CD4-positive, alpha-beta T cell (primary cell): Measurements from ENCODE around the gene SPTSSB. TPM values are rescaled to one million over a fixed set of nuclear protein-coding genes. Genes with fewer than 3 reads are reported as not detected.

Source experiments
- ATAC-seq: fragments of 200-7000 bp; cut with Tn5 transposase; one replicate; pipeline ENCODE4 v1.10.0; 2022; ENCODE audit warnings: mild to moderate bottlenecking; ENCODE audit not compliant: poor library complexity
- CTCF ChIA-PET: fragments of 350-600 bp; sonication (Branson Sonifier 250); formaldehyde crosslinking; loops from one replicate; lab custom pipeline; 2021; ENCODE audit warnings: antibody characterized with exemption, inconsistent platforms; lab: Charles Lee
- POLR2A ChIA-PET: fragments of 350-600 bp; sonication (Branson Sonifier 250); formaldehyde crosslinking; loops from one replicate; lab custom pipeline; 2021; ENCODE audit warnings: antibody characterized with exemption, inconsistent platforms; lab: Charles Lee
- DNase-seq, 14 experiments: peaks; one replicate each; pipeline ENCODE4 v3.0.0-alpha.2; 2013 to 2020; ENCODE audit warnings: mixed read lengths in 2 of 14
- H3K27ac ChIP-seq, 2 donors: one replicate each; pipeline versions ENCODE4 v1.5.1 to v1.7.0; 2013; ENCODE audit warnings: low read length in 2 of 2, low read depth in 1 of 2, mild to moderate bottlenecking in 1 of 2
- H3K27me3 ChIP-seq, 2 experiments: 1 replicate in 1 of 2; 2 replicates in 1 of 2; pipeline versions ENCODE4 v1.6.1 to v1.7.0; 2013; ENCODE audit warnings: low read length in 2 of 2, control low read depth in 1 of 2, mild to moderate bottlenecking in 1 of 2, moderate library complexity in 1 of 2; ENCODE audit not compliant: insufficient read depth in 2 of 2, control insufficient read depth in 1 of 2
- H3K36me3 ChIP-seq: one replicate; pipeline ENCODE4 v1.6.1; 2013; ENCODE audit warnings: low read length, control low read depth; ENCODE audit not compliant: insufficient read depth
- H3K4me1 ChIP-seq: one replicate; pipeline ENCODE4 v1.6.1; 2013; ENCODE audit warnings: low read length, control low read depth; ENCODE audit not compliant: insufficient read depth
- H3K4me3 ChIP-seq: one replicate; pipeline ENCODE4 v1.5.1; 2013; ENCODE audit warnings: mild to moderate bottlenecking, low read length, moderate library complexity
- H3K9me3 ChIP-seq, 2 experiments: 1 replicate in 1 of 2; 2 replicates in 1 of 2; pipeline versions ENCODE4 v1.6.1 to v1.7.0; 2013; ENCODE audit warnings: low read length in 2 of 2, mild to moderate bottlenecking in 2 of 2, control low read depth in 1 of 2, moderate library complexity in 1 of 2; ENCODE audit not compliant: control insufficient read depth in 1 of 2, insufficient read depth in 1 of 2
- H3K27ac Mint-ChIP-seq: one replicate; pipeline ENCODE4 v1.8.0; 2020; ENCODE audit warnings: mixed read lengths
- H3K27me3 Mint-ChIP-seq: one replicate; pipeline ENCODE4 v1.8.0; 2021; ENCODE audit warnings: mixed read lengths
- H3K36me3 Mint-ChIP-seq: one replicate; pipeline ENCODE4 v1.8.0; 2021; ENCODE audit warnings: low read depth, mixed read lengths
- H3K4me1 Mint-ChIP-seq: one replicate; pipeline ENCODE4 v1.8.0; 2021; ENCODE audit warnings: low read depth, mixed read lengths
- H3K4me3 Mint-ChIP-seq: one replicate; pipeline ENCODE4 v1.8.0; 2020; ENCODE audit warnings: mild to moderate bottlenecking, mixed read lengths
- H3K9me3 Mint-ChIP-seq: one replicate; pipeline ENCODE4 v1.8.0; 2020; ENCODE audit warnings: mixed read lengths
- intact Hi-C, 2 experiments: fragments of 100-400 bp; cut with DNase I in 1 of 2; cut with micrococcal nuclease in 1 of 2; formaldehyde crosslinking; loops; one replicate each; pipeline versions ENCODE4 v1.15.1 to v1.9.0; 2023 to 2025; cut with DNase I, micrococcal nuclease
- total RNA-seq, 174 experiments: library from RNA in 2 of 174; stranded (reverse) in 2 of 174; gene quantifications; one replicate each; pipeline ENCODE4 v1.2.3 and lab custom pipeline; 2021 to 2026
- TF ChIP-seq, protein P1 (sequence below): fragments of 200-600 bp; IDR thresholded peaks from one replicate; pipeline ENCODE4 v1.8.0; 2022; ENCODE audit warnings: antibody characterized with exemption, mild to moderate bottlenecking

The SPTSSB gene
- total RNA-seq, 2 experiments from 2014 or later: 0.11 TPM; not detected in 1

DNA sequence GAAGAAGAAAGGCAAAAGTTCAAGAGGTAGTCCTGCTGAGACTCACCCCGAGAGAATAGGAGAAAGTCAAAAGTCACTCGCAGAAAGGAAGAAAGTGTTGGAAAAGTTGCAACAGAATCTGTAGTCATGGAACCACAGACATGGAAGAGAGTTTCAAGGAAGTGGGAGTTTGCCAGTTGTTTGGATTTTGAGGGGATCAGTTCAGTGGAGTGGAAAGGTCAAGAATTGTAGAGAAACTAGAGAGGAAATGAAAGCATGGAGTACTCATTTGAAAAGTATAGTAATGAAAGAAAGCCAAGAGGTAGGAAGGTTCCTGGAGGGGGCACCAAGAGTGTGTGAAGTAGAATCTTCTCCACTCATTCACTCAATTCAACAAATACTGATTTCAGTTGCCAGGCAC lies 34.7 kb downstream of the SPTSSB start:
- no peaks in the 10 kb centered on the region for H3K27me3 ChIP-seq
- H3K4me3 Mint-ChIP-seq: no peak overlapping the region
- POLR2A ChIA-PET: no interaction called here

DNA sequence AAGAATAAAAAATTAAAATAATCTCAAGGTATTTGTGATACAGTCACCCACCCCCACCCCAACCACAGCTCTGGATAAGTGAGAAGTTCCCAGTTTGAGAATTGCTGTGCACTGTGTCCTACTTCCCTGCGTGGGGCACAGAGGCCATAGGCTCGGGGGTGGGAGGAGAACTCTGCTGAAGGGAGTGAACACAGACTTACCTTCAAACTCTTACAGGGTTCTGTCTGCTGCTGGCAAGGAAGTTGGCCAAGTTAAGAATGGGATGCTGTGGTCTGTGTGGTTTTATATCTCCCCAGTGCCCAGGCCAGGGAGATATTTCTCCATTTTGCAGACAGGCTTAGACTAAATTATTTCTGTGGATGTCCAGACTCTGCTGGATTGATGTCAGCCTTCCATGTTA lies 37.6 kb downstream of the SPTSSB start:
- TF ChIP-seq, protein P1, sequence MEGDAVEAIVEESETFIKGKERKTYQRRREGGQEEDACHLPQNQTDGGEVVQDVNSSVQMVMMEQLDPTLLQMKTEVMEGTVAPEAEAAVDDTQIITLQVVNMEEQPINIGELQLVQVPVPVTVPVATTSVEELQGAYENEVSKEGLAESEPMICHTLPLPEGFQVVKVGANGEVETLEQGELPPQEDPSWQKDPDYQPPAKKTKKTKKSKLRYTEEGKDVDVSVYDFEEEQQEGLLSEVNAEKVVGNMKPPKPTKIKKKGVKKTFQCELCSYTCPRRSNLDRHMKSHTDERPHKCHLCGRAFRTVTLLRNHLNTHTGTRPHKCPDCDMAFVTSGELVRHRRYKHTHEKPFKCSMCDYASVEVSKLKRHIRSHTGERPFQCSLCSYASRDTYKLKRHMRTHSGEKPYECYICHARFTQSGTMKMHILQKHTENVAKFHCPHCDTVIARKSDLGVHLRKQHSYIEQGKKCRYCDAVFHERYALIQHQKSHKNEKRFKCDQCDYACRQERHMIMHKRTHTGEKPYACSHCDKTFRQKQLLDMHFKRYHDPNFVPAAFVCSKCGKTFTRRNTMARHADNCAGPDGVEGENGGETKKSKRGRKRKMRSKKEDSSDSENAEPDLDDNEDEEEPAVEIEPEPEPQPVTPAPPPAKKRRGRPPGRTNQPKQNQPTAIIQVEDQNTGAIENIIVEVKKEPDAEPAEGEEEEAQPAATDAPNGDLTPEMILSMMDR: no peak
- Histone ChIP-seq H3K36me3 (no peaks in the 10 kb centered on the region), H3K27me3 (no peaks in the 10 kb centered on the region), H3K9me3 (no peaks in the 10 kb centered on the region), H3K4me3 (no peak overlapping the region), H3K27ac (no peak overlapping the region), H3K4me1 (no peaks in the 10 kb centered on the region)
- Mint-ChIP-seq H3K27me3 (peaks cover 16% of the 10 kb centered on the region), H3K36me3 (no peaks in the 10 kb centered on the region), H3K4me3 (no peak overlapping the region), H3K9me3 (no peaks in the 10 kb centered on the region), H3K4me1 (no peaks in the 10 kb centered on the region), H3K27ac (no peak overlapping the region)
- intact Hi-C loops: no loop called here
- POLR2A ChIA-PET: no interaction called here
- CTCF ChIA-PET: no interaction called here
- DNase-seq (no peak), ATAC-seq (no peak)

More for the DNA sequence above, 34.7 kb downstream of the SPTSSB start:
- Mint-ChIP-seq H3K27ac (no peak overlapping the region), H3K36me3 (no peaks in the 10 kb centered on the region), H3K9me3 (no peaks in the 10 kb centered on the region), H3K27me3 (peaks cover 5% of the 10 kb centered on the region), H3K4me1 (no peaks in the 10 kb centered on the region)
- H3K4me3 ChIP-seq: no peak overlapping the region
- no peaks in the 10 kb centered on the region for H3K4me1 ChIP-seq
- no peak overlapping the region for H3K27ac ChIP-seq
- H3K9me3 ChIP-seq: no peaks in the 10 kb centered on the region
- DNase-seq: no peak
- intact Hi-C loops: no loop called here
- CTCF ChIA-PET: no interaction called here
- TF ChIP-seq, protein P1: no peak
- no peak for ATAC-seq
- no peaks in the 10 kb centered on the region for H3K36me3 ChIP-seq

DNA sequence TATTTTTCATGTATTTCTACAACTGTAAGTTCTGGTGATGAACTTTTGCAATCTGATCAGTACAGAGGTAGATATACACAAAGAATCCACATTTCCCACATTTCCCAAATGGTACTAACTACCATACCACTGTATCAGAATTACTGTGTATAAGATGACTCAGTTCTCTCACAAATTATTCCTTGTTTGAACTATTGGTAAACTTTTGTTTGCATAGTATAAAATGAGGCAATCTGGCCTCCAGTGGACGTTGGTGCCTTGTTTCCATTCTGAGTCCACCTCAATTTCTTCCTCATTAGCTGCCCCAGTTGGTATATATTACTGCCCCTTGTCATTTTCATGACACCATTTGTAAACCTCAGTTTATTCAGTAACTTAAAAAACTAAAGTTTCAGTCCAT lies 38.5 kb downstream of the SPTSSB start:
- Mint-ChIP-seq H3K27me3 (peaks cover 16% of the 10 kb centered on the region), H3K9me3 (no peaks in the 10 kb centered on the region), H3K4me1 (no peaks in the 10 kb centered on the region), H3K36me3 (no peaks in the 10 kb centered on the region), H3K27ac (no peak overlapping the region), H3K4me3 (no peak overlapping the region)
- POLR2A ChIA-PET: no interaction called here
- Histone ChIP-seq H3K4me3 (no peak overlapping the region), H3K9me3 (no peaks in the 10 kb centered on the region), H3K27me3 (no peaks in the 10 kb centered on the region), H3K4me1 (no peaks in the 10 kb centered on the region), H3K27ac (no peak overlapping the region), H3K36me3 (no peaks in the 10 kb centered on the region)
- TF ChIP-seq, protein P1: no peak
- ATAC-seq (no peak), DNase-seq (no peak)
- intact Hi-C loops: no loop called here
- CTCF ChIA-PET: no interaction called here
